CD4-positive, alpha-beta T cell treated with Interferon gamma for 1 hour (primary cell): Measurements from ENCODE around the gene RGS10.
"Not testable (repeated sequence)": the region's sequence is repeated elsewhere in the genome, so short reads cannot be mapped to it uniquely, and the experiment has no call there.

Experiments
- DNase-seq: peaks from one replicate; pipeline ENCODE4 v3.0.0-alpha.2; 2020

Gene RGS10

DNA sequence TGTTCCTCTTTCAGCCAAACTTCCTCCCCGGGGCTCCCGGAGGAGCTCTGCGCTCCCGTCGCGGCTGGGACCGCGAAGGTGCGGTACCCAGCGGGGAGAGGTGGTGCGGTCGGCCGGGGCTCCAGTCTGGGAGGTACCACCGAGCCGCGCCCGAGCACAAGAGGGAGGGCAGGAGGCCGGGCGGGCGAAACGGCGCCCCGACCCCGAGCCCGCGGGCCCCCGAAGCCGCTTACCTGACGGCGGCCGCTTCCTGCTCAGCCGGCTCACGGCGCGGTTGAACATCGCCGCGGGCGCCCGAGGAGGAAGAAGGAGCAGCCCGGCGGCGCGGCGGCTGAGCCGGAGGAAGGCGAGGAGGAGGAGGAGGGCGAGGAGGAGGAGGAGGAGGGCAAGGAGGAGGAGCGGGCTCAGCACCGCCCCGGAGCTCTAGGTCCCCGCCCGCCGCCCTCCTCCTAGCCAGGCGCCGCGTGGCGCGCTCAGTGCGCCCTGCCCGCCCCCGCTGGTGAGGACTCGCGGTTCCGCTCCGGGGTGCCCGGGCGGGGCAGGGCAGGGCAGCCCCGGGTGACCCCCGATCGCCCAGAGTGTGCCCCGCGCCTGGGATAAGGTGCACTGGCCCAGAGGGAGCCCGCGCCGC is at the start of gene RGS10:
Gene RGS10, minus strand, starts transcription at position 363 of the 631 bp plus-strand sequence. Its CDS starts 81 bp downstream, at position 282.
- peak; percentile 79 for DNase-seq

DNA sequence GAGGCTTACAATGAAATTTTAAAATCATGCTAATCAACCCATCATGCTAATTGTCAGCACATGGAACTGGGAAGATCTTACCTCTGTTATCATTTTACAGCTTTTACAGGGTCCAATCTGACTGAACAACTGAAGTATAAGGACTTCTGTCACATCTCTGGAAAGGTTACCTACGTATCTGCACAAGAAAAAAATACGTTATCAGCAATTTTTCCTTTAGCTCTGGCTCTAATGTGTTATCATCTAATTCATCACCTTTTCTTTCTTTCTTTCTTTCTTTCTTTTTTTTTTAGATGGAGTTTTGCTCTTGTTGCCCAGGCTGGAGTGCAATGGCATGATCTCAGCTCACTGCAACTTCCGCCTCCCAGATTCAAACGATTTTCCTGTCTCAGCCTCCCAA is 45.6 kb upstream of the RGS10 start:
- DNase-seq, result no peak

- DNase-seq, result no peak
Observed at GRCh38 chr10:119578355-119578754, 35.8 kb upstream of the RGS10 start.

DNA sequence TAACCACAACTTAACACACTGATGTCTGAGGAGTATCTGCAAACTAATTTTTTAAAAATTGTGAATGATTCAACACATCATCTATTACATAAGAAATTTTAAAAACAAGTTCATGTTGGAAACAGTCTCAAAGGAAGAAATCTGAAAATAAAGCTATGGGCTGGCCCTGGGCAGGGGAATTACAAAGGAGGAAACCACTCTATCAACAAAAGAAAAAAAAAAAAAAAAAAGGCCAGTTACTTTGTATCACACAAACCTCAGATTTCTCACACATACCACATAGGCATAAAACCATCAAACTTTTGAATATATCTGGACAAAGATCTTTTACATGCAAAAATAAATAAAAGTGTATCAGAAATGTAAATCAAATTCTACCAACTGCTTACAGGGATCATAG is 33.5 kb upstream of the RGS10 start:
- DNase-seq, result no peak

- DNase-seq, result no peak
Observed at GRCh38 chr10:119575506-119575905, 33.0 kb upstream of the RGS10 start.

- no peak for DNase-seq
Observed at GRCh38 chr10:119567978-119568377, 25.5 kb upstream of the RGS10 start.

DNA sequence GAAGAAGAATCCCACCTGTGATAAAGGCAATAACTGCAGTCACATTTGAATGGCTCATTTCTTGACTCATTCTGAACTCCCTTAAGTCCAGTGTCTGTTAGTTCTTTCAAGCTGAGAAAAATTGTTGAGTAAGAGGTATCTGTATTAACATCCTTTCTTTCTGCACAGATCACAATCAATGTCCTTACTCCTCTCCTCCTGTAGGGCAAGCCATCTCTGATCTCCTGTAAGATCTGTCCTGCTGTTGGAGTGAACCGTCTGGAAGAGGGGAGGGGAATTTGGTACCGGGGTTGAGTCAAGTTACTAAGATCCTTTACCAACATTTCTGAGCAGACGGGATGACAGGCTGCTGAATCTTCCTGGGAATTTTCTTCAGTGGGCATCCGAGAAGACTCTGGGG is 19.6 kb upstream of the RGS10 start:
- no peak for DNase-seq

DNA sequence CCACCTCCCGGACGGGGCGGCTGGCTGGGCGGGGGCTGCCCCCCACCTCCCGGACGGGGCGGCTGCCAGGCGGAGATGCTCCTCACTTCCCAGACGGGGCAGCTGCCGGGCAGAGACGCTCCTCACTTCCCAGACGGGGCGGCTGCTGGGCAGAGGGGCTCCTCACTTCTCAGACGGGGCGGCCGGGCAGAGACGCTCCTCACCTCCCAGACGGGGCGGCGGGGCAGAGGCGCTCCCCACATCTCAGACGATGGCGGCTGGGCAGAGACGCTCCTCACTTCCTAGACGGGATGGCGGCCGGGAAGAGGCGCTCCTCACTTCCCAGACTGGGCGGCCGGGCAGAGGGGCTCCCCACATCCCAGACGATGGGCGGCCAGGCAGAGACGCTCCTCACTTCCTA is 17.0 kb upstream of the RGS10 start:
- not testable (repeated sequence) for DNase-seq

GRCh38 chr10:119556081-119556480 is 13.6 kb upstream of the RGS10 start:
- not testable (repeated sequence) for DNase-seq

DNA sequence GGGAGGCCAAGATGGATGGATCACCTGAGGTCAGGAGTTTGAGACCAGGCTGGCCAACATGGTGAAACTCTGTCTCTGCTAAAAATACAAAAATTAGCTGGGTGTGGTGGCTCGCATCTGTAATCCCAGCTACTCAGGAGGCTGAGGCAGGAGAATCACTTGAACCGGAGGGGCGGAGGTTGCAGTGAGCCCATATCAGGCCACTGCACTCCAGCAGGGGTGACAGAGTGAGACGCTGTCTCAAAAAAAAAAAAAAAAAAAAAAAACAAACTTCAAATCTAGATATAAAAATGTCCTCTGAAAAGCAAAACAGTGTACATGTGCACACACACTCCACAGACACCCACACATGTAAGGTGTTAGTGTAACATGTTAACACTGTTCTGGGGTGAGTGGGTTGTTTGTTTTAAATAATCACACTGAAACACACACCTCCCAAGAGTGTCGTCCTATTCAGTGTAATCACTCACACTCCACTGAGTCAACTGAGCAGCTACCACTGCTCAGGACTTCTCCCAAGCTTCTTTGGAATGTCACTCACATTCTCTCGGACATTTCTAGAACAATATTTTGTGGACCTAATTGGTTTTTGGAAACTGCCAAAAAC is 12.8 kb upstream of the RGS10 start:
- DNase-seq, result no peak

DNA sequence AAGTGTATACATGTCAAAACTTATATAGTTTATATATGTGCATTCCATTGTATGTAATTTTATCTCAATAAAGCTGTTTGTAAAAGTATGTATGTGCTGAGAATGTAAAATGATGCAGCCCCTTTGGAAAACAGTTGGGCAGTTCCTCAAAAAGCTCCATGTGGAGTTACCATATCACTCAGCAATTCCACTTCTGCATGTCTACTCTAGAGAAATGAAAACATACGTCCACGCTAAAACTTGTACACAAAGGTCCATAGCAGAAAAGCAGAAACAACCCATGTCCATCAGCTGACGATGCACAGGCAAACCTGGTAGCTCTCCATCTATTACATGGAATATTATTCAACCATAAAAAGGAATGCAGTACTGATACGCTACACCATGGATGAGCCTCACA is 8.3 kb upstream of the RGS10 start:
- DNase-seq, result no peak

DNA sequence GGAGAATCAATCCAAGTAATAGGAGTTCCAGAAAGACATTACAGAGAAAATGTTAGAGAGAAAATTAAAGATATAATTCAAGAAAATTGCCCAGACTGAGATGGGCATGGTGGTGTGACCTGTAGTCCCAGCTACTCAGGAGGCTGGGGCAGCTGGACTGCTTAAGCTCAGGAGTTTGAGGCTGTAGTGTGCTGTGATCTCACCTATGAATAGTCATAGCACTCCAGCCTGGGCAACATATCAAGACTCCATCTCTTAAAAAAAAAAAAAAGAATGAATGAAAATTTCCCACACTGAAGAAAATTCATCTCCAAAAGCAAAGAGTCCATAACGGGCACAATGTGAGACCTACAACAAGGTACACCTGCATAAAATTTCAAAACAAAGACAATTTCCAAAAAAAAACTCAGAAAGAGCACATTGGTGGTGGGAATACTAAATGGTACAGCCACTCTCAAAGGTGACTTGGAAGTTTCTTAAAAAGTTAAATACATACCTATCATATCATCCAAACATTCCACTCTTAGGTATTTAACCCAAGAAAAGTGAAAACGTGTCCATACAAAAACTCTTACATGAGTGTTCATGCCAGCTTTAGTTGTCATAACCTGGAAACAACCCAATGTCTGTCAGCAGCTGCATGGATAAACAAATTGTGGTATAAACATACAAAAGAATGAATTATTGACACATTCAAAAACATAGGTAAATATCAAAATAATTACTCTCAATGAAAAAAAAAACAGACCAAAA is 6.9 kb upstream of the RGS10 start:
- no peak for DNase-seq

- DNase-seq, result no peak
Observed at GRCh38 chr10:119546009-119546408, 3.5 kb upstream of the RGS10 start.

GRCh38 chr10:119545310-119545709 is 2.8 kb upstream of the RGS10 start:
- DNase-seq, result no peak

- DNase-seq, result no peak
Observed at GRCh38 chr10:119543814-119544642, 1.5 kb upstream of the RGS10 start.

DNA sequence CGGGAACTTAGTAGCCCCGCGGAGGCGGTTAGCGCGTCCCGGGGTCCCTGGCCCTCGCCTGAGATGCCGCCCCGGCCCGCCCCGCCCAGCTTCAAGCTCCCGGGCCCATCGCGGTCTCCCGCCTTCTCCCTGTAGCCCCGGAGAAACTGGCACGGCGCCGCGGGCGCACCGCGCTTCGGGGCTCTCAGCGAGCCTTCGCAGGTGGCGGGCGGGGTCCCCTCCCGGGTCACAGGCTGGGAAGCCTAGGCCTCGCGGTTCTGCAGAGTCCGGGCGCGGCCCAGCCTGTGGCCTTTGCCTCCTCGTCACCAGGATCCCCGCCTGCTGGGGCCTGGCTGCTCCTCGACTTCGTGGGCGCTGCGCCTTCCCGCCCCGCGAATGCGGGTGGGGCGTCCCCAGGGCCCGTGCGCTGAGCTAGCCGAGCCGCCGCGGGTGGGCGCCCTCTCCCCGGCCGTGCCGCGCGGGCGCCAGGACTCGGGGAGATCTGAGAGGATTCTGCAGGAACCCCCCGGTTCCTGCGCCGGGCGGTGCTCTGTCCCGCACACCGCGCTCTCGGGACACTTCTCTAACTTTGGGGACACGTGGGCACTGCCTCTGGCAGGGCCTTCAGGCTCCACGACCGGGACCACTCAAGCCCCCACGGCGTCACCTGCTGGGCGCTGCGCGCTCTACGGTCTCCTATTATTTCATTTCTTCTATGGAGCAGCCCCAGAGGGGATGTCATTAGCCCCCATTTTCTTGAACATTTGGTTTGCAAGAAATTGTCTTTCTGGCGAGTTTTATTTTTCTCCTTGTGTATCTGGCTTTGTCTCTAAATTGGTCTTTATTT is 682 bp upstream of the RGS10 start:
- peak; percentile 60 for DNase-seq

- peak; percentile 30 for DNase-seq
Observed at GRCh38 chr10:119541459-119542356, 811 bp downstream of the RGS10 start.

GRCh38 chr10:119541046-119541445 is 1.5 kb downstream of the RGS10 start:
- DNase-seq, result no peak

DNA sequence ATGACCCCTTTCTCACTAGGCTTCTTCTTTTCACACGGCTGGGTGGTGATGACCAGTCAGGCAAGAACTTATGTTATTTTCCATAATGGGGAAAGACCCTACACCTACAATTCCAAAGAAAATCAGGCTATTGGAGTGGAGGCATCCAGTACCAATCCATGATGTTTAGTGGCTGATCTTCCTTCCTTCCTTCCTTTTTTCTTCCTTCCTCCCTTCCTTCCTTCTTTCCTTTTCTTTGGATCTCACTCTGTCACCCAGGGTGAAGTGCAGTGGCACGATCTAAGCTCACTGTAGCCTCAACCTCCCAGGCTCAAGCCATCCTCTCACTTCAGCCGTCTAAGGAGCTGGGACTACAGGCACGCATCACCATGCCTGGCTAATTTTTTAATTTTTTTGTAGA is 2.5 kb downstream of the RGS10 start:
- DNase-seq, result no peak

- no peak for DNase-seq
Observed at GRCh38 chr10:119539359-119539825, 3.1 kb downstream of the RGS10 start.
